Vagina (tissue), 2 donors: ENCODE measurements around the gene ARX. TPM values are rescaled to one million over a fixed set of nuclear protein-coding genes. Genes with fewer than 3 reads are reported as not detected.

Source experiments
- DNase-seq, 2 donors: peaks; one replicate each; pipeline ENCODE4 v3.0.0-alpha.2; 2017; ENCODE audit errors: extremely low spot score in 2 of 2
- H3K27ac ChIP-seq: fragments of 200-600 bp; sonication (generic); one replicate; pipeline ENCODE4 v1.5.1; 2019
- H3K27me3 ChIP-seq: fragments of 200-600 bp; sonication (generic); one replicate; pipeline ENCODE4 v1.5.1; 2019
- H3K36me3 ChIP-seq, 2 donors: fragments of 200-600 bp; sonication (generic); one replicate each; pipeline ENCODE4 v1.5.1; 2017 to 2019
- H3K4me1 ChIP-seq: fragments of 200-600 bp; sonication (generic); one replicate; pipeline ENCODE4 v1.5.1; 2019
- H3K4me3 ChIP-seq, 2 donors: fragments of 200-600 bp; sonication (generic); 1 replicate in 1 of 2; 2 replicates in 1 of 2; pipeline ENCODE4 v1.5.1; 2016 to 2019
- H3K9me3 ChIP-seq: fragments of 200-600 bp; sonication (generic); one replicate; pipeline ENCODE4 v1.5.1; 2019
- POLR2A ChIP-seq, 2 donors: fragments of 450-650 bp; IDR thresholded peaks; one replicate each; pipeline ENCODE4 v1.6.1; 2017; ENCODE audit warnings: antibody characterized with exemption in 2 of 2, mild to moderate bottlenecking in 2 of 2, moderate library complexity in 2 of 2
- POLR2AphosphoS5 ChIP-seq, 2 donors: sonication (generic); formaldehyde crosslinking; IDR thresholded peaks; one replicate each; pipeline ENCODE4 v1.9.0; 2017; ENCODE audit warnings: antibody characterized with exemption in 2 of 2, mild to moderate bottlenecking in 2 of 2, low read depth in 1 of 2; ENCODE audit not compliant: insufficient read depth in 1 of 2
- intact Hi-C: fragments of 100-400 bp; cut with DNase I; formaldehyde crosslinking; loops from one replicate; pipeline ENCODE4 v1.15.1; 2023
- total RNA-seq: library from RNA; depleted of rRNA; stranded (reverse); fragments of >200 nt; gene quantifications from one replicate; pipeline ENCODE4 v1.2.3, GENCODE V29; 2016
- TF ChIP-seq, protein P1 (sequence below), 3 experiments: fragments of 450-650 bp in 2 of 3; fragments of 200-600 bp in 1 of 3; sonication (generic) in 1 of 3; IDR thresholded peaks; one replicate each; pipeline ENCODE4 v1.5.1; 2017 to 2019; ENCODE audit warnings: antibody characterized with exemption in 3 of 3, mild to moderate bottlenecking in 2 of 3, moderate library complexity in 2 of 3

The ARX gene
- total RNA-seq, 1 donor from 2014 or later = not detected

DNA sequence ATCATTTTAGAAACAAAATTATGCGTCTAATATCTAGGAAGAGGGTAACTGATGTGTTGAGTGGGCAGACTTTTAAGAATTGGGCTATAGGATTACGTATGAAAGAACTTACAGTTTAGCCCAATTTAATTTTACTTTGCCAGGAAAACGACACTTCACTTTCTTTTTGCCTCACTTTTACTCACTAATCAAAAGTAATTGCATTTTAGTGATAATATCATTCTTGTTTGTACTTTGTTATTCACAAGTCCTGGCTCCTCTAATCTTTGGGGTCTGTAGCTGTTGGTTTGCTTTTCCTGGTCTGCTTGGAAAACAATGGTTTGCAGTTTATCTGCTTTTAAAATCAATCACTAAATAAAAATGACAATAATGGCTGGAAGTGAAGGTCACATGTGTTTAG, 2.9 kb upstream of the ARX start:
- DNase-seq = no peak
- Histone ChIP-seq H3K27me3 (peaks cover 16% of the 10 kb centered on the region), H3K9me3 (no peaks in the 10 kb centered on the region), H3K36me3 (no peaks in the 10 kb centered on the region), H3K27ac (no peak overlapping the region), H3K4me3 (no peak overlapping the region), H3K4me1 (peaks cover 8% of the 10 kb centered on the region)
- intact Hi-C loops = no loop called here
- TF ChIP-seq POLR2A (IDR thresholded peaks at IDR 0.05) = no peak
- TF ChIP-seq POLR2AphosphoS5 (IDR thresholded peaks at IDR 0.05; ENCODE audit: insufficient read depth in 1 of 2, low read depth in 1 of 2) = no peak
- TF ChIP-seq, protein P1, sequence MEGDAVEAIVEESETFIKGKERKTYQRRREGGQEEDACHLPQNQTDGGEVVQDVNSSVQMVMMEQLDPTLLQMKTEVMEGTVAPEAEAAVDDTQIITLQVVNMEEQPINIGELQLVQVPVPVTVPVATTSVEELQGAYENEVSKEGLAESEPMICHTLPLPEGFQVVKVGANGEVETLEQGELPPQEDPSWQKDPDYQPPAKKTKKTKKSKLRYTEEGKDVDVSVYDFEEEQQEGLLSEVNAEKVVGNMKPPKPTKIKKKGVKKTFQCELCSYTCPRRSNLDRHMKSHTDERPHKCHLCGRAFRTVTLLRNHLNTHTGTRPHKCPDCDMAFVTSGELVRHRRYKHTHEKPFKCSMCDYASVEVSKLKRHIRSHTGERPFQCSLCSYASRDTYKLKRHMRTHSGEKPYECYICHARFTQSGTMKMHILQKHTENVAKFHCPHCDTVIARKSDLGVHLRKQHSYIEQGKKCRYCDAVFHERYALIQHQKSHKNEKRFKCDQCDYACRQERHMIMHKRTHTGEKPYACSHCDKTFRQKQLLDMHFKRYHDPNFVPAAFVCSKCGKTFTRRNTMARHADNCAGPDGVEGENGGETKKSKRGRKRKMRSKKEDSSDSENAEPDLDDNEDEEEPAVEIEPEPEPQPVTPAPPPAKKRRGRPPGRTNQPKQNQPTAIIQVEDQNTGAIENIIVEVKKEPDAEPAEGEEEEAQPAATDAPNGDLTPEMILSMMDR (IDR thresholded peaks at IDR 0.05) = no peak

GRCh38 chrX:25017667-25018247, 2.0 kb upstream of the ARX start:
- H3K27ac ChIP-seq = no peak overlapping the region
- H3K9me3 ChIP-seq = no peaks in the 10 kb centered on the region
- TF ChIP-seq POLR2AphosphoS5 (IDR thresholded peaks at IDR 0.05; ENCODE audit: insufficient read depth in 1 of 2, low read depth in 1 of 2) = no peak
- TF ChIP-seq, protein P1 (IDR thresholded peaks at IDR 0.05) = no peak
- TF ChIP-seq POLR2A (IDR thresholded peaks at IDR 0.05) = no peak
- peaks cover 11% of the 10 kb centered on the region for H3K27me3 ChIP-seq
- peaks cover 10% of the 10 kb centered on the region for H3K4me1 ChIP-seq
- H3K4me3 ChIP-seq = no peak overlapping the region
- intact Hi-C loops = no loop called here
- DNase-seq = no peak
- H3K36me3 ChIP-seq = no peaks in the 10 kb centered on the region

- no peak for DNase-seq
Measured at GRCh38 chrX:25016938-25017598, 1.3 kb upstream of the ARX start.

DNA sequence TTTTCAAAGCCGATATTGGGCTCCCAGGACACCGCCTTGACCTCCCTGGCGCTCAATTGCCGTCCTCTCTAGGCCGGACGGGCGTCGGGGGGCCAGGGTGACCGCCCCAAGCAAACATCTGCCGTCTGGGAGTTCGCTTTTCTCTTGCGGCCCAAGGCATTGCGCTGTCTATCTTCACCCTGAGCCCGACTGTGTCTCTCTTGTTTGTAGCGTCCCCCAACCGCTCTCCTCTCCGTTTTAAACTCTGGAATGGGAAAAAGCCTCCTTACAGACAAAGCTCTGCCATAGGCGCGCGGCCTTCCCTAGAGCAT, 551 bp upstream of the ARX start:
- DNase-seq = no peak
- TF ChIP-seq, protein P1 (IDR thresholded peaks at IDR 0.05) = no peak
- TF ChIP-seq POLR2A (IDR thresholded peaks at IDR 0.05) (no peak), POLR2AphosphoS5 (IDR thresholded peaks at IDR 0.05; ENCODE audit: insufficient read depth in 1 of 2, low read depth in 1 of 2) (no peak)
- Histone ChIP-seq H3K4me1 (peaks cover 13% of the 10 kb centered on the region), H3K9me3 (no peaks in the 10 kb centered on the region), H3K27ac (no peak overlapping the region), H3K27me3 (peaks cover 6% of the 10 kb centered on the region), H3K36me3 (no peaks in the 10 kb centered on the region), H3K4me3 (no peak overlapping the region)
- intact Hi-C loops = no loop called here

More at GRCh38 chrX:25016938-25017598, 1.3 kb upstream of the ARX start:
- H3K27me3 ChIP-seq = peaks cover 7% of the 10 kb centered on the region
- H3K4me1 ChIP-seq = peaks cover 13% of the 10 kb centered on the region
- no peak overlapping the region for H3K27ac ChIP-seq
- no peaks in the 10 kb centered on the region for H3K36me3 ChIP-seq
- H3K4me3 ChIP-seq = no peak overlapping the region
- TF ChIP-seq, protein P1 (IDR thresholded peaks at IDR 0.05) = no peak
- TF ChIP-seq POLR2A (IDR thresholded peaks at IDR 0.05) (no peak), POLR2AphosphoS5 (IDR thresholded peaks at IDR 0.05; ENCODE audit: insufficient read depth in 1 of 2, low read depth in 1 of 2) (no peak)
- no peaks in the 10 kb centered on the region for H3K9me3 ChIP-seq
- intact Hi-C loops = no loop called here

- no peak overlapping the region for H3K27ac ChIP-seq
- no peak for DNase-seq
- H3K4me1 ChIP-seq = peaks cover 5% of the 10 kb centered on the region
- H3K9me3 ChIP-seq = no peaks in the 10 kb centered on the region
- TF ChIP-seq POLR2AphosphoS5 (IDR thresholded peaks at IDR 0.05; ENCODE audit: insufficient read depth in 1 of 2, low read depth in 1 of 2) (no peak), POLR2A (IDR thresholded peaks at IDR 0.05) (no peak)
- TF ChIP-seq, protein P1 (IDR thresholded peaks at IDR 0.05) = no peak
- intact Hi-C loops = no loop called here
- no peaks in the 10 kb centered on the region for H3K36me3 ChIP-seq
- no peak overlapping the region for H3K4me3 ChIP-seq
- no peaks in the 10 kb centered on the region for H3K27me3 ChIP-seq
Measured at GRCh38 chrX:25014366-25014838, 1.4 kb downstream of the ARX start.
